HG03095 (cell line): ENCODE results near the gene TIPARP.
"Not testable (repeated sequence)": the region's sequence is repeated elsewhere in the genome, so short reads cannot be mapped to it uniquely, and the experiment has no call there.

ENCODE experiments used
- ATAC-seq: cut with Tn5 transposase; IDR thresholded peaks from one replicate; pipeline ENCODE4 v1.9.1; 2021; ENCODE audit warnings: moderate library complexity; ENCODE audit not compliant: unreplicated experiment

TIPARP gene

DNA sequence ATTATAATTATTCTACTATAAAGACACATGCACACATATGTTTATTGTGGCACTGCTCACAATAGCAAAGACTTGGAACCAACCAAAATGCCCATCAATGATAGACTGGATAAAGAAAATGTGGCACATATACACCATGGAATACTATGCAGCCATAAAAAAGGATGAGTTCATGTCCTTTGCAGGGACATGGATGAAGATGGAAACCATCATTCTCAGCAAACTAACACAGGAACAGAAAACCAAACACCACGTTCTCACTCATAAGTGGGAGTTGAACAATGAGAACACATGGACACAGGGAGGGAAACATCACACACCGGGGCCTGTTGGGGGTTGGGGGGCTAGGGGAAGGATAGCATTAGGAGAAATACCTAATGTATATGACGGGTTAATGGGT is 62.7 kb downstream of the TIPARP start:
- not testable (repeated sequence) for ATAC-seq

DNA sequence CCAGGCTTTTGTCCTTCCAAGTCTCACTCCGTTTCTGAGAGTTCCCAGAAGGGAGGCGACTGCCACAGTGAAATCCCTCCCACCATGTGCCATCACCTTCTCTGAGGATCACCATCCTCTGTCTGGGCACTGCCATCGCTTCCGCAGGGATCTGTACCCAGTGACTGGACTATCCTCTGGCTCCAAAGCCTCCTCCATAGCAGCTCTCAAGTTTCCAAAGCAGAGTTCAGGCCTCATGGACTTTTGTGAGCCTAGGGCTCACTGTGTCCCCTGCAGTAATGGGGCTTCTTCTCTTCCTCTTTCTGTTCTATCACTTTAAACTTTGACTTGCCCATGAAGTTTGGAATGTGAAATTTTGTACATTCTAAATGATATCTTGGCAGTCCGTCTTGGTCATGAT is 63.9 kb downstream of the TIPARP start:
- ATAC-seq = no peak

DNA sequence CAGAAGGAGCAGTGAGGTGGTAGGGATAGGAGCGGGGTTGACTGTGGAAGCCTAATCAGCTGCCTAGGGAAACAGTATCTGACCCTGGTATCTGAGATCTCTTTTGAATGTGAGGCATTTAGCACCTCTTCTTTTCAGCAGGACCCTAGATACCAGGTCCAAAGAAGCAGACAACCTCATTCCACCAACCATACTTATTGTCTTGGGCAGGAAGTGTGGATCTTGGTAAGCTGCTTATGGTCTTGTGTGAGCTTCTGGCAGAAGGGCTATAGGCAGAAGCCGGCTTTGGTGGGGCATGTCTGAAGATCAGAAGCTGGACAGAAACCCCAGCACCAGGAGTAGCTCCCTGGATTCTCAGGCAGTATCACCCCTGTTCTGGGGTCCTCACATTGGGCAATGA is 65.6 kb downstream of the TIPARP start:
- ATAC-seq = no peak

- not testable (repeated sequence) for ATAC-seq
Measured at GRCh38 chr3:156740581-156740980, 66.2 kb downstream of the TIPARP start.

- no peak for ATAC-seq
Measured at GRCh38 chr3:156741935-156742334, 67.5 kb downstream of the TIPARP start.

DNA sequence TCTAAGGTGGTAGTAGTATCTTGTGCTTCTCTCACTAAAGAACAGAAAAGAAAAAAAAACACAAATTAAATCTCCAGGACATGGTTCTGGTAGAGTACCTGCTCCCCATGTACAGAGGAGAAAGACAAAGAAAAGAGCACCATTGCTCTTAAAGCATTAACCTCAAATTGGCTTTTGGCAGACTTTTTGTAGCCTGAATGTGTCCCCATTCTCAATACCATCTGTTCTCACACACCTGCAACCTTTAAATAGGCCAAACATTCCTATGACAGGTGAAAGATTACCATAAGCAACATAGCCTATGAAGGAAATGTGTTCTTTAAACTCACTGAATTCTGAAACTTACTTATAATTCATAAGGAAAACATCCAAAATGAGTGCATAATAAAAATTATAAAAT is 68.0 kb downstream of the TIPARP start:
- ATAC-seq = no peak

DNA sequence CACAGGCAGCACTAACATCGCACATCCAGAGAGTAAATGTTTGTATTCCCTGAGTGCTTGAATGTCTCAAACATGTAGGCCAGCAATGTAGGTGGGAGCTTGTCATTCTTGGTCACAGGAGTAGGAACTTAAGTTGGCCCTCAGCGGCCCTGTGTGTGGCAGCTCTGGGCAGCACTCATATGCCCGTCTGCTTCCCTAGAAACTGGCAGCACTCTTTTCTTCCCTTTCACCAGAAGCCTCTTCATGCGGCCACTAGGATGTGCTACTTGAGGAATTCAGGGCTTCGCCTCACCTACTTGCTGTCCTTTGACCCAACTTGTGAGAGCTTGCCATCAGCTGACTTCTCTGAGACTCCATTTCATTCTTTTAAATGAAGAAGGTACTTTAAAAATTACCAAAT is 69.5 kb downstream of the TIPARP start:
- no peak for ATAC-seq

GRCh38 chr3:156744631-156745030 is 70.2 kb downstream of the TIPARP start:
- ATAC-seq = no peak

DNA sequence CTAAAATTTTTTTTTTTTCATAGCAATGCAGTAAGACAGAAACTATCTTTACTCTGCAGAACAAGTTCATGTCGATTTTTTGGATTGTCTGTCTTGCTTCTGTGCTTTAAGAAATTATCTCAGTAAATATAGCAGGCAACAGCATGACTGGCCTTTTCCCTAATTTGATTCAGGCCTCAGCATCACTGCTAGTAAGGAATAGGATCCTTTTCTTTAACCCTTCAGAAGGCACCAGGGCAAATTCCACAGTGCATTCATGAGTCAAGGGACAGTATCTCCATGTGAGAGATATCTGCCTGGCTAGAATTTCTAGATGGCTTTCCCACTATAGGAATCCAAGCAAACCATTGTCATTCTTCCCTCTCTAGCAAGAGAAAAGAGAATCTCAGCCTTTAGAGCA is 71.4 kb downstream of the TIPARP start:
- no peak for ATAC-seq

DNA sequence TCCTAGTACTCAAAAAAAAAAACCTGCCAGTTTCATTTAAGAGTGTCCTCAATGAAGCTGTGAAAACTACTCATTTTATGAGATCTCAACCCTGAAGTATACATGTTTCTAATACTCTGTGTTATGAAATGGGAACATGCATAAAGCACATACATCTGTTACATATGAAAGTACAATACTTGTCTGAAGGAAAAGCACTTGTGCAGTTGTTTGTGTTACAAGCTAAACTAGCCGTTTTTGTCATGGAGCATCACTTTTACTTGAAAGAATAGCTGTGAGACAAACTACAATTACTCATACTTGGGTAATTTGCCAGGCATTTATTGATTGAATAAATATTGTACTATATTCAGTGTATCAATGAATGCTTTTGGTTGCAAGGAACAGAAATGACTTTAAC is 72.7 kb downstream of the TIPARP start:
- no peak for ATAC-seq

- ATAC-seq = no peak
Measured at GRCh38 chr3:156749244-156749643, 74.9 kb downstream of the TIPARP start.

DNA sequence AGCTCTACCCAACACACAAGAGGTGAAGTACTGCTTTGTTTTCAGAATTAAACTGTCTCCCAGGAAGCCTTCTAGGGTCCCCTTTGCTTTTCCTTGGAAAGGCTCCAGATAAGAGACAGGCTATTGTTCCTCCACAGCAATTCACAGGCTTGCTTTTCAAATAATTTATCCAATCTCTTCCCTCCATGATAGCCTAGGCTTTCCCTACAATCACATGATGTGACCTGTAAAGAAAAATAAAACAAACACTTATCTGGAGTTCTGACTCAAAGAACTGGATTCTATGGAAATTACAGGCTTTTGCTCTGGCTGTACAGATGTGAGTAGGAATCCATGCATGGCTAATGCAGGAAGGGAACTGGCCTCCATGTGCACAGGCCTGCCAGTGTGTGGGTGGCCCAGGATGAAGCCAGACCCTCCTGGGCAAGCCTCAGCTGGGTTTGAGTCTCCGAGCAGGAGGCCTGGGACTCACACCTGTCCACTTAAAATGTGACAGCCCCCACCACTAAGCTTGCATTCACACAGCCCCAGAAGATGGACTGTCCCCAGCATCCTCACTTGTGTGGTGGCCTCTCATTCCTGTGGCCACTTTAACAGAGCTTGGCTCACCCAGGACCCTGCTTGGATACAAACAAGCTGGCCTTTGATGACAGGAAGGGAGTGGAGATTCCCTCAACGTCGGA is 75.9 kb downstream of the TIPARP start:
- no peak for ATAC-seq

DNA sequence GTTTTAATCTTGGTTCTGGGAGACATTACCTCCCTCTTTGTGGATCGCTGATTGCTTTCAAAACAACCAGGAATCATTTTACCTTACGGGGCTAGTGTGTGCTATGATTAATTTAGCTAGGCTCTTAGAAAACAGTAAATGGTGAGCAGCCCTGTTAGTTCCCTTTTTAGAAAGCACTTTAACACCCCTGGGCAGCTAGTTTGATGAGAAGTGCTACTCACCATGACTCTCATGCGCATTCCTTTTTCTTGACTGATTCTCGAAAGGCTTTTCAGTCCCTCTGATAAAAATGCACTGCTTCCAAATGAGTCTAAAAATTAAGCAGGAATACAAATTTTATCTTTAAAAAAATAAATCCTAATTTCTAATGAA is 76.5 kb downstream of the TIPARP start:
- no peak for ATAC-seq

DNA sequence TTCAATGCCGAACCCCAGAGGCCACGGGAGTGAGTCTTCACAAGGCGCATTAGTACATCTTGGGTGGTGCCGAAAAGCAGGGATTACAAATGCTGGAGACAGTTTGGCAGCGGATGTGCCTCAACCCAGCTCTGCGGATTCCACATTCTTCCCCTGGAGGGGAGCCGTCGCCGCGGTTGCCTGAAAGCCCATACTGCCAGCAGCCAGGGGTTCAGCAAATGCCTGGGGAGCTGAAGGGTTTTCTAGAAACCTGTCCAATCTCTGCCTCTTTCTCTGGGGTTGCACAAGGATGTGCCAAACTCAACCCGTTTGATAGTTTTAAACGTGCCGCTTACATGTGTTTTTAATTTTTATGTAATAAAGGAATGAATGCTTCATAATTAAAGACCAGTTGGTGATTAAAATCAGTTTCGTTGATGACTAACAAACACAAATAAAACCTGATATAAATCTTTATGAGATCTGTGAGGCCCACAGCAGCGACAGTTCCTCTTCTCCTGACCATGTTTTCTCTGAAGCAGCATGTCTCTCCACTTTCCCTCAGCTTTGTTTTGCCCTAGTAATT is 77.2 kb downstream of the TIPARP start:
- no peak for ATAC-seq
